ENCODE results near the gene ADAMTS2.

The ADAMTS2 gene

GRCh38 chr5:179362355-179362754 lies 17.1 kb upstream of the ADAMTS2 start:
- no peak overlapping the region for H3K4me3 ChIP-seq (ENCODE audit: low read length)
- no peak for TF ChIP-seq ZNF274 (IDR thresholded peaks at IDR 0.05; ENCODE audit: low read depth, low read length)

- H3K4me3 ChIP-seq (ENCODE audit: low read length), result no peak overlapping the region
- no peak for TF ChIP-seq ZNF274 (IDR thresholded peaks at IDR 0.05; ENCODE audit: low read depth, low read length)
These were observed 15.9 kb upstream of the ADAMTS2 start for GRCh38 chr5:179361037-179361603.

GRCh38 chr5:179357031-179357430 lies 11.8 kb upstream of the ADAMTS2 start:
- no peak overlapping the region for H3K4me3 ChIP-seq (ENCODE audit: low read length)
- TF ChIP-seq ZNF274 (IDR thresholded peaks at IDR 0.05; ENCODE audit: low read depth, low read length), result no peak

- TF ChIP-seq ZNF274 (IDR thresholded peaks at IDR 0.05; ENCODE audit: low read depth, low read length), result no peak
- H3K4me3 ChIP-seq (ENCODE audit: low read length), result no peak overlapping the region
These were observed 11.0 kb upstream of the ADAMTS2 start for GRCh38 chr5:179355976-179356974.

- H3K4me3 ChIP-seq (ENCODE audit: low read length), result no peak overlapping the region
- no peak for TF ChIP-seq ZNF274 (IDR thresholded peaks at IDR 0.05; ENCODE audit: low read depth, low read length)
These were observed 9.1 kb upstream of the ADAMTS2 start for GRCh38 chr5:179354305-179354882.

GRCh38 chr5:179348843-179349242 lies 3.6 kb upstream of the ADAMTS2 start:
- TF ChIP-seq ZNF274 (IDR thresholded peaks at IDR 0.05; ENCODE audit: low read depth, low read length), result no peak

GRCh38 chr5:179348011-179348530 lies 2.8 kb upstream of the ADAMTS2 start:
- no peak for TF ChIP-seq ZNF274 (IDR thresholded peaks at IDR 0.05; ENCODE audit: low read depth, low read length)
- H3K4me3 ChIP-seq (ENCODE audit: low read length), result no peak overlapping the region

More at GRCh38 chr5:179348843-179349242, 3.6 kb upstream of the ADAMTS2 start:
- H3K4me3 ChIP-seq (ENCODE audit: low read length), result no peak overlapping the region

- no peak overlapping the region for H3K4me3 ChIP-seq (ENCODE audit: low read length)
- TF ChIP-seq ZNF274 (IDR thresholded peaks at IDR 0.05; ENCODE audit: low read depth, low read length), result no peak
These were observed 2.3 kb upstream of the ADAMTS2 start for GRCh38 chr5:179347581-179347980.

- no peak overlapping the region for H3K4me3 ChIP-seq (ENCODE audit: low read length)
- TF ChIP-seq ZNF274 (IDR thresholded peaks at IDR 0.05; ENCODE audit: low read depth, low read length), result no peak
These were observed 1.6 kb upstream of the ADAMTS2 start for GRCh38 chr5:179346875-179347274.

- no peak for TF ChIP-seq ZNF274 (IDR thresholded peaks at IDR 0.05; ENCODE audit: low read depth, low read length)
- H3K4me3 ChIP-seq (ENCODE audit: low read length), result no peak overlapping the region
These were observed 1.1 kb upstream of the ADAMTS2 start for GRCh38 chr5:179346401-179346800.

- no peak for TF ChIP-seq ZNF274 (IDR thresholded peaks at IDR 0.05; ENCODE audit: low read depth, low read length)
- no peak overlapping the region for H3K4me3 ChIP-seq (ENCODE audit: low read length)
These were observed 153 bp downstream of the ADAMTS2 start for GRCh38 chr5:179345183-179345432.

GRCh38 chr5:179344431-179345182 lies 654 bp downstream of the ADAMTS2 start:
- no peak overlapping the region for H3K4me3 ChIP-seq (ENCODE audit: low read length)
- no peak for TF ChIP-seq ZNF274 (IDR thresholded peaks at IDR 0.05; ENCODE audit: low read depth, low read length)

- H3K4me3 ChIP-seq (ENCODE audit: low read length), result no peak overlapping the region
- no peak for TF ChIP-seq ZNF274 (IDR thresholded peaks at IDR 0.05; ENCODE audit: low read depth, low read length)
These were observed 1.4 kb downstream of the ADAMTS2 start for GRCh38 chr5:179343719-179344430.

Data from GM08714 (cell line).